Astrocyte (in vitro differentiated cells and primary cell): ENCODE data around the gene SNX10.

Experiments used
- CTCF ChIP-seq: IDR thresholded peaks from 2 replicates; pipeline ENCODE4 v1.5.1; 2011; ENCODE audit warnings: low read depth, mild to moderate bottlenecking, inconsistent platforms, low read length, moderate library complexity; ENCODE audit not compliant: insufficient read depth
- EZH2 ChIP-seq: IDR thresholded peaks from 2 replicates; pipeline ENCODE4 v1.6.1; 2012; ENCODE audit warnings: mild to moderate bottlenecking, low read length, inconsistent platforms; ENCODE audit not compliant: insufficient read depth

- TF ChIP-seq CTCF (no peak), EZH2 (no peak)
Observed at GRCh38 chr7:26372704-26373103, 81.0 kb downstream of the SNX10 start.
